ENCODE measurements around the gene RBBP4.

Gene RBBP4

DNA sequence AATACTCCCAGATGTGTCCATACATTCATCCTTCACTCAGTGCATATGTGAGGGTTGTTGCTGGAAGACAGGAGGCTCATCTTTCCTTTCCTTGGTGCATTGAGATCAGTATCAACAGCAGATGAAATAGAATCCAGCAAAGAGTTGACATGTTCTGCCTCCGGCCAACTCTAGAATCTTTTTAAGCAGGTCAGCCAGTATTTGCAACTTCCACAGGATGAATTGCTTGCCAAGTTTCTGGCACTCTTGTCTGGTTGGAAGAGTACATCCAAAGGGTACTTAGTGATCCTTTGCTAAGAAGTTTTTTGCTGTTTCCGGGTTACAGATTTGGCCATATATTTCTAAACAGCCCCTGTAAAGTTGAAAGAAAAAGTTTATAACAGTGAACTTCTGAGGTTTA is 30.5 kb downstream of the RBBP4 start:
- Histone ChIP-seq H3K4me3 (ENCODE audit: severe bottlenecking) (no peak overlapping the region), H3K36me3 (ENCODE audit: low read depth) (peaks cover 85% of the 10 kb centered on the region), H3K27ac (ENCODE audit: poor library complexity, severe bottlenecking) (no peak overlapping the region), H3K27me3 (ENCODE audit: insufficient read depth, poor library complexity, severe bottlenecking) (no peaks in the 10 kb centered on the region), H3K4me1 (ENCODE audit: insufficient read depth, poor library complexity, severe bottlenecking) (no peaks in the 10 kb centered on the region), H3K9me3 (ENCODE audit: severe bottlenecking) (no peaks in the 10 kb centered on the region)
- no peak for ATAC-seq (ENCODE audit: low read depth)
- TF ChIP-seq, protein P1, sequence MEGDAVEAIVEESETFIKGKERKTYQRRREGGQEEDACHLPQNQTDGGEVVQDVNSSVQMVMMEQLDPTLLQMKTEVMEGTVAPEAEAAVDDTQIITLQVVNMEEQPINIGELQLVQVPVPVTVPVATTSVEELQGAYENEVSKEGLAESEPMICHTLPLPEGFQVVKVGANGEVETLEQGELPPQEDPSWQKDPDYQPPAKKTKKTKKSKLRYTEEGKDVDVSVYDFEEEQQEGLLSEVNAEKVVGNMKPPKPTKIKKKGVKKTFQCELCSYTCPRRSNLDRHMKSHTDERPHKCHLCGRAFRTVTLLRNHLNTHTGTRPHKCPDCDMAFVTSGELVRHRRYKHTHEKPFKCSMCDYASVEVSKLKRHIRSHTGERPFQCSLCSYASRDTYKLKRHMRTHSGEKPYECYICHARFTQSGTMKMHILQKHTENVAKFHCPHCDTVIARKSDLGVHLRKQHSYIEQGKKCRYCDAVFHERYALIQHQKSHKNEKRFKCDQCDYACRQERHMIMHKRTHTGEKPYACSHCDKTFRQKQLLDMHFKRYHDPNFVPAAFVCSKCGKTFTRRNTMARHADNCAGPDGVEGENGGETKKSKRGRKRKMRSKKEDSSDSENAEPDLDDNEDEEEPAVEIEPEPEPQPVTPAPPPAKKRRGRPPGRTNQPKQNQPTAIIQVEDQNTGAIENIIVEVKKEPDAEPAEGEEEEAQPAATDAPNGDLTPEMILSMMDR (IDR thresholded peaks at IDR 0.05; ENCODE audit: poor library complexity, severe bottlenecking) = no peak
- no peak for DNase-seq (ENCODE audit: low spot score)

DNA sequence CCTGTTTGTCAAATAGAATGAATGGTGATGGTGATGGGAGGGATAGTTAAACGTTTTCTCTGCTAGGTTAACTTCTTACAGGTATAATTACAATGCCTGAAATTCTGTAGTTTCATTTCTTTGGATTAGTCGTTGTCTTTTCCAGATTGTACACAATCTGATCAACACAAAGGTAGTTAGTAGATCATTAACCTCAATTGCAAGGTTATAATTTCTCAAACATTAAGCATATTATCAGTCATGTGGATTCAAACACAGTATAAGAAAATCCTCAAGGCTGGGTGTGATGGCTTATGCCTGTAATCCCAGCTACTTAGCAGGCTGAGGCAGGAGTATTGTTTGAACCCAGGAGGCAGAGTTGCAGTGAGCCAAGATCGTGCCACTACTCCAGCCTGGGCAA is 31.0 kb downstream of the RBBP4 start:
- Histone ChIP-seq H3K36me3 (ENCODE audit: low read depth) (peaks cover 82% of the 10 kb centered on the region), H3K4me1 (ENCODE audit: insufficient read depth, poor library complexity, severe bottlenecking) (no peaks in the 10 kb centered on the region), H3K9me3 (ENCODE audit: severe bottlenecking) (no peaks in the 10 kb centered on the region), H3K4me3 (ENCODE audit: severe bottlenecking) (no peak overlapping the region), H3K27ac (ENCODE audit: poor library complexity, severe bottlenecking) (no peak overlapping the region), H3K27me3 (ENCODE audit: insufficient read depth, poor library complexity, severe bottlenecking) (no peaks in the 10 kb centered on the region)
- DNase-seq (ENCODE audit: low spot score) (no peak), ATAC-seq (ENCODE audit: low read depth) (no peak)
- TF ChIP-seq, protein P1 (IDR thresholded peaks at IDR 0.05; ENCODE audit: poor library complexity, severe bottlenecking) = no peak

- DNase-seq (ENCODE audit: low spot score) = no peak
- Histone ChIP-seq H3K36me3 (ENCODE audit: low read depth) (peaks cover 69% of the 10 kb centered on the region), H3K4me3 (ENCODE audit: severe bottlenecking) (no peak overlapping the region), H3K4me1 (ENCODE audit: insufficient read depth, poor library complexity, severe bottlenecking) (no peaks in the 10 kb centered on the region), H3K9me3 (ENCODE audit: severe bottlenecking) (no peaks in the 10 kb centered on the region), H3K27ac (ENCODE audit: poor library complexity, severe bottlenecking) (no peak overlapping the region), H3K27me3 (ENCODE audit: insufficient read depth, poor library complexity, severe bottlenecking) (no peaks in the 10 kb centered on the region)
- TF ChIP-seq, protein P1 (IDR thresholded peaks at IDR 0.05; ENCODE audit: poor library complexity, severe bottlenecking) = no peak
- ATAC-seq (ENCODE audit: low read depth) = no peak
These were observed 32.4 kb downstream of the RBBP4 start for GRCh38 chr1:32683397-32683796.

GRCh38 chr1:32684167-32684811 is 33.3 kb downstream of the RBBP4 start:
- Histone ChIP-seq H3K4me1 (ENCODE audit: insufficient read depth, poor library complexity, severe bottlenecking) (no peaks in the 10 kb centered on the region), H3K4me3 (ENCODE audit: severe bottlenecking) (no peak overlapping the region), H3K27ac (ENCODE audit: poor library complexity, severe bottlenecking) (no peak overlapping the region), H3K36me3 (ENCODE audit: low read depth) (peaks cover 61% of the 10 kb centered on the region), H3K27me3 (ENCODE audit: insufficient read depth, poor library complexity, severe bottlenecking) (no peaks in the 10 kb centered on the region), H3K9me3 (ENCODE audit: severe bottlenecking) (no peaks in the 10 kb centered on the region)
- ATAC-seq (ENCODE audit: low read depth) (no peak), DNase-seq (ENCODE audit: low spot score) (no peak)
- TF ChIP-seq, protein P1 (IDR thresholded peaks at IDR 0.05; ENCODE audit: poor library complexity, severe bottlenecking) = no peak

DNA sequence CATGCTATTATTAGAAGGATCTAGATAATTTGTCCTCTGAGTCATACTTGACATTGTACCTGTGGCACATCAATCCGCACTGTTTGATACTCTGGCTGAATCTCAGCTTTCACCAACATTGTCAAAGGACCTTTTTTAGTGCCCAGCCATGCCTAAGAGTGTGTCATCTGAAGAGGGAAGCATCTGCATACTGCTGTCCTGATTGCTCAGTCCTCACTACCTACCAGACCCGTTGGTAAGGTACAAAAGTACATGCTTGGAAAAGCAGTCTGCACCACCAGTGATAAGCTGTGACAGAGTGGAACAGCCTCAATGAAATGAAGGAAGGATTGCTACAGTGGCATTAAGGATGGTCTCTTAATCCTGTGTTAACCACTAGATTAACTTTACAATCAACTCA is 34.5 kb downstream of the RBBP4 start:
- no peak for DNase-seq (ENCODE audit: low spot score)
- Histone ChIP-seq H3K4me3 (ENCODE audit: severe bottlenecking) (no peak overlapping the region), H3K9me3 (ENCODE audit: severe bottlenecking) (no peaks in the 10 kb centered on the region), H3K27me3 (ENCODE audit: insufficient read depth, poor library complexity, severe bottlenecking) (no peaks in the 10 kb centered on the region), H3K27ac (ENCODE audit: poor library complexity, severe bottlenecking) (no peak overlapping the region), H3K36me3 (ENCODE audit: low read depth) (peaks cover 53% of the 10 kb centered on the region), H3K4me1 (ENCODE audit: insufficient read depth, poor library complexity, severe bottlenecking) (no peaks in the 10 kb centered on the region)
- ATAC-seq (ENCODE audit: low read depth) = no peak
- TF ChIP-seq, protein P1 (IDR thresholded peaks at IDR 0.05; ENCODE audit: poor library complexity, severe bottlenecking) = no peak
